GM23338 (cell line): Measurements from ENCODE around the gene STXBP5. TPM values are rescaled to one million over a fixed set of nuclear protein-coding genes. Genes with fewer than 3 reads are reported as not detected.
A peak's percentile ranks its signal among the peaks of the same experiment; 100 is the strongest.

Source experiments
- ATAC-seq: fragments of 200-7000 bp; cut with Tn5 transposase; 3 replicates; pipeline ENCODE4 v1.9.1; 2020
- DNase-seq: peaks from one replicate; pipeline ENCODE4 v3.0.0-alpha.2; 2015; ENCODE audit warnings: low spot score
- H2AFZ ChIP-seq: fragments of 200-600 bp; sonication (generic); 2 replicates; pipeline ENCODE4 v1.8.0; 2016; ENCODE audit warnings: antibody characterized with exemption, mild to moderate bottlenecking, moderate library complexity
- H3F3A ChIP-seq: fragments of 200-600 bp; sonication (generic); replicated peaks from 2 replicates; pipeline ENCODE4 v1.8.0; 2017; ENCODE audit warnings: antibody characterized with exemption, mixed run types, low read depth
- H3K27ac ChIP-seq: fragments of 200-600 bp; sonication (generic); 2 replicates; pipeline ENCODE4 v1.6.1; 2016; ENCODE audit warnings: low read depth
- H3K27me3 ChIP-seq: fragments of 200-600 bp; sonication (generic); 2 replicates; pipeline ENCODE4 v1.8.0; 2016; ENCODE audit warnings: mild to moderate bottlenecking, mixed run types, moderate library complexity; ENCODE audit not compliant: insufficient read depth
- H3K36me3 ChIP-seq: fragments of 200-600 bp; sonication (generic); 2 replicates; pipeline ENCODE4 v1.8.0; 2016; ENCODE audit warnings: mild to moderate bottlenecking; ENCODE audit not compliant: insufficient read depth
- H3K4me1 ChIP-seq: fragments of 200-600 bp; sonication (generic); 2 replicates; pipeline ENCODE4 v1.8.0; 2016; ENCODE audit warnings: mild to moderate bottlenecking, moderate library complexity; ENCODE audit not compliant: insufficient read depth
- H3K4me2 ChIP-seq: fragments of 200-600 bp; sonication (generic); 2 replicates; pipeline ENCODE4 v1.7.1; 2017; ENCODE audit warnings: mixed run types
- H3K4me3 ChIP-seq: fragments of 200-600 bp; sonication (generic); 2 replicates; pipeline ENCODE4 v1.6.1; 2016; ENCODE audit warnings: mixed run types
- H3K79me2 ChIP-seq: fragments of 200-600 bp; sonication (generic); replicated peaks from 2 replicates; pipeline ENCODE4 v1.8.0; 2017; ENCODE audit warnings: mild to moderate bottlenecking; ENCODE audit not compliant: insufficient read depth
- H3K9me2 ChIP-seq: fragments of 200-600 bp; sonication (generic); 2 replicates; pipeline ENCODE4 v1.8.0; 2017; ENCODE audit not compliant: insufficient read depth
- H4K20me1 ChIP-seq: fragments of 200-600 bp; sonication (generic); replicated peaks from 2 replicates; pipeline ENCODE4 v1.8.0; 2017; ENCODE audit warnings: mild to moderate bottlenecking; ENCODE audit not compliant: insufficient read depth
- H3K27ac Mint-ChIP-seq: 2 replicates; pipeline ENCODE4 v1.8.0; 2020; ENCODE audit warnings: inconsistent platforms, mild to moderate bottlenecking, moderate library complexity, mixed read lengths
- H3K27me3 Mint-ChIP-seq: 3 replicates; pipeline ENCODE4 v1.8.0; 2022; ENCODE audit warnings: low read depth, mild to moderate bottlenecking, moderate library complexity, mixed read lengths, inconsistent platforms; ENCODE audit not compliant: insufficient read depth, poor library complexity
- H3K36me3 Mint-ChIP-seq: 3 replicates; pipeline ENCODE4 v1.8.0; 2021; ENCODE audit warnings: low read depth, mild to moderate bottlenecking, inconsistent platforms, moderate library complexity, mixed read lengths
- H3K4me1 Mint-ChIP-seq: 3 replicates; pipeline ENCODE4 v1.8.0; 2020; ENCODE audit warnings: mild to moderate bottlenecking, inconsistent platforms, mixed read lengths
- H3K4me3 Mint-ChIP-seq: 3 replicates; pipeline ENCODE4 v1.8.0; 2021; ENCODE audit warnings: moderate library complexity, mild to moderate bottlenecking, inconsistent platforms, mixed read lengths
- H3K9me3 Mint-ChIP-seq: 3 replicates; pipeline ENCODE4 v1.8.0; 2020; ENCODE audit warnings: moderate library complexity, mild to moderate bottlenecking, inconsistent platforms, mixed read lengths
- CREB1 ChIP-seq: fragments of 250-450 bp; sonication (Bioruptor Pico); IDR thresholded peaks from 2 replicates; pipeline ENCODE4 v1.5.0; 2020; ENCODE audit warnings: low read depth, mild to moderate bottlenecking, moderate library complexity
- CTCF ChIP-seq, 2 experiments: fragments of 200-600 bp in 1 of 2; sonication (generic) in 1 of 2; conservative IDR thresholded peaks; 2 replicates each; pipeline versions ENCODE4 v1.5.1 to v1.6.1; 2016 to 2017; ENCODE audit warnings: antibody characterized with exemption in 2 of 2, low read depth in 2 of 2, mild to moderate bottlenecking in 2 of 2, moderate library complexity in 1 of 2
- EZH2 ChIP-seq: fragments of 200-600 bp; sonication (generic); IDR thresholded peaks from one replicate; pipeline ENCODE4 v1.8.0; 2017; ENCODE audit warnings: antibody characterized with exemption, mild to moderate bottlenecking, low read depth; ENCODE audit not compliant: unreplicated experiment
- EZH2phosphoT487 ChIP-seq: fragments of 200-600 bp; sonication (generic); IDR thresholded peaks from one replicate; pipeline ENCODE4 v1.8.1; 2018; ENCODE audit warnings: antibody characterized with exemption; ENCODE audit not compliant: unreplicated experiment
- NANOG ChIP-seq: IDR thresholded peaks from 2 replicates; pipeline ENCODE4 v1.6.1; 2016; ENCODE audit warnings: antibody characterized with exemption, borderline replicate concordance
- POLR2AphosphoS5 ChIP-seq: IDR thresholded peaks from 2 replicates; pipeline ENCODE4 v1.6.1; 2016; ENCODE audit warnings: antibody characterized with exemption, low read depth
- REST ChIP-seq: IDR thresholded peaks from one replicate; pipeline ENCODE4 v1.6.1; 2018; ENCODE audit warnings: antibody characterized with exemption; ENCODE audit not compliant: unreplicated experiment
- STAT1 ChIP-seq: IDR thresholded peaks from one replicate; pipeline ENCODE4 v1.6.1; 2016; ENCODE audit warnings: antibody characterized with exemption; ENCODE audit not compliant: unreplicated experiment
- ZNF114 ChIP-seq: fragments of 250-450 bp; sonication (Bioruptor Pico); IDR thresholded peaks from 2 replicates; pipeline ENCODE4 v1.5.0; 2020; ENCODE audit warnings: mild to moderate bottlenecking, moderate library complexity
- ZNF331 ChIP-seq: fragments of 250-450 bp; sonication (Bioruptor Pico); IDR thresholded peaks from 2 replicates; pipeline ENCODE4 v1.5.0; 2020; ENCODE audit warnings: low read depth, mild to moderate bottlenecking, moderate library complexity
- ZNF462 ChIP-seq: fragments of 250-450 bp; sonication (Bioruptor Pico); IDR thresholded peaks from 2 replicates; pipeline ENCODE4 v1.5.0; 2020; ENCODE audit warnings: mild to moderate bottlenecking, moderate library complexity
- polyA plus RNA-seq: library from polyadenylated mRNA; unstranded; fragments of >200 nt; fragmentation: Nextera tagmentation; extraction: Ambion mirVana; gene quantifications from 2 replicates; pipeline ENCODE4 v1.2.1, GENCODE V29; 2016
- total RNA-seq: library from RNA; depleted of rRNA; stranded (reverse); fragments of >200 nt; shearing (Covaris generic); gene quantifications from 2 replicates; pipeline ENCODE4 v1.2.3, GENCODE V29; 2014

The STXBP5 gene
- total and polyA plus RNA-seq, 2 experiments from 2014 or later, result 3.9 to 17.8 TPM

- no peak for TF ChIP-seq NANOG
- no peak for TF ChIP-seq ZNF114 (CRISPR knock-in tag)
- no peak for TF ChIP-seq CREB1
These were observed 30.5 kb downstream of the STXBP5 start (continued) for GRCh38 chr6:147234685-147235084.

DNA sequence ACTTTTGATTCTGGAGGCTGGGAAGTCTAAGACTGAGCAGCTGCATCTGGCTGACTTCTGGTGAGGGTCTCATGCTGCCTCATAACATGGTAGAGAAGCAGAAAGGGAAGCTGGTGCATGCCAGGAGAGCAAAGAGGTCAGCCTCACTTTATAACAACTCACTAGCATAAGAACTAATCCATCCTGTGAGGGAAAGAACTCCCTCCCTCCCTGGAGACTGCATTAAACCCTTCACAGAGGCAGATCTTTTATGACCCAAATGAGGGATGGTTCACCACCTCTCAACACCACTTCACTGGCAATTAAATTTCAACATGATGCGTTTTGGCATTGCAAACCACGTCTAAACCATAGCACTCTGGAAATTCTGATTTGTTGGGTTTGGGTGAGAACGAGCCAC lies 33.9 kb downstream of the STXBP5 start:
- no peaks in the 10 kb centered on the region for H3K36me3 ChIP-seq
- H3K27me3 ChIP-seq, result no peaks in the 10 kb centered on the region
- peaks cover 11% of the 10 kb centered on the region for H3K36me3 Mint-ChIP-seq
- no peak overlapping the region for H3K4me2 ChIP-seq
- H3K9me2 ChIP-seq, result no peaks in the 10 kb centered on the region
- H3K4me3 ChIP-seq, result no peak overlapping the region
- TF ChIP-seq CTCF (conservative IDR thresholded peaks at IDR 0.05; ENCODE audit: low read depth in 2 of 2) (no peak), STAT1 (no peak), REST (no peak), EZH2phosphoT487 (no peak), NANOG (no peak), POLR2AphosphoS5 (no peak), ZNF462 (CRISPR knock-in tag) (no peak), ZNF331 (no peak), EZH2 (no peak)
- peaks cover 16% of the 10 kb centered on the region for H3K4me1 Mint-ChIP-seq
- peak; percentile 22 for DNase-seq
- no peak overlapping the region for H2AFZ ChIP-seq
- H3K4me3 Mint-ChIP-seq, result no peak overlapping the region
- peak overlapping the region; percentile 50; the same call in 1 of the 2 replicates for H3K27ac Mint-ChIP-seq
- no peaks in the 10 kb centered on the region for H3K27me3 Mint-ChIP-seq
- no peaks in the 10 kb centered on the region for H4K20me1 ChIP-seq
- H3K9me3 Mint-ChIP-seq, result no peaks in the 10 kb centered on the region
- H3K4me1 ChIP-seq, result 0 out of 2 replicates have a peak, but pooled peaks cover 17% of the 10 kb centered on the region
- peak; percentile 75 for ATAC-seq
- H3K27ac ChIP-seq, result no peak overlapping the region
- peaks cover 3% of the 10 kb centered on the region; the same call in 1 of the 2 replicates for H3K79me2 ChIP-seq
- H3F3A ChIP-seq, result no peaks in the 10 kb centered on the region
